Choroid plexus epithelial cell (primary cell): ENCODE results near the gene OMA1.

Experiments
- DNase-seq: peaks from one replicate; pipeline ENCODE4 v3.0.0-alpha.2; 2010; ENCODE audit warnings: low read depth
- H3K4me3 ChIP-seq: 2 replicates; pipeline ENCODE4 v1.5.1; 2011; ENCODE audit warnings: low read depth, mild to moderate bottlenecking, control low read depth, low read length, moderate library complexity
- CTCF ChIP-seq: conservative IDR thresholded peaks from 2 replicates; pipeline ENCODE4 v1.5.1; 2011; ENCODE audit warnings: low read depth, mild to moderate bottlenecking, control low read depth, inconsistent platforms, low read length, moderate library complexity

The OMA1 gene

GRCh38 chr1:58546520-58547308 is at the start of gene OMA1:
TSS of gene OMA1 (minus strand) at chr1:58546726. CDS start at chr1:58539294, 7,432 bp downstream.
- DNase-seq: peak; percentile 98
- TF ChIP-seq CTCF: peak; percentile 99
- H3K4me3 ChIP-seq: peak within 1 kb of the TSS; percentile 88

- no peak for DNase-seq
- H3K4me3 ChIP-seq: no peak overlapping the region
- TF ChIP-seq CTCF: no peak
These were observed 48.0 kb upstream of the OMA1 start for GRCh38 chr1:58594546-58594945.

- no peak overlapping the region for H3K4me3 ChIP-seq
- peak; percentile 68 for DNase-seq
- TF ChIP-seq CTCF: no peak
These were observed 46.1 kb upstream of the OMA1 start for GRCh38 chr1:58592522-58593134.

- H3K4me3 ChIP-seq: no peak overlapping the region
- no peak for DNase-seq
- TF ChIP-seq CTCF: no peak
These were observed 45.3 kb upstream of the OMA1 start for GRCh38 chr1:58591806-58592205.

GRCh38 chr1:58590019-58590418 is 43.5 kb upstream of the OMA1 start:
- TF ChIP-seq CTCF: no peak

GRCh38 chr1:58588396-58588795 is 41.9 kb upstream of the OMA1 start:
- no peak for DNase-seq
- no peak overlapping the region for H3K4me3 ChIP-seq
- TF ChIP-seq CTCF: no peak

More at GRCh38 chr1:58590019-58590418, 43.5 kb upstream of the OMA1 start:
- no peak for DNase-seq
- no peak overlapping the region for H3K4me3 ChIP-seq
